OCI-LY7 (cell line): ENCODE data around the gene EBF3. TPM values are rescaled to one million over a fixed set of nuclear protein-coding genes. Genes with fewer than 3 reads are reported as not detected.

Experiments used
- BruUV-seq: library from RNA; stranded (reverse); fragments of 400-500 nt; replicated peaks from 2 replicates; lab custom pipeline; 2021; lab: Mats Ljungman, UMichigan
- CTCF ChIA-PET: fragments of 300-600 bp; sonication (Branson Sonifier 250); formaldehyde crosslinking; loops from one replicate; lab custom pipeline; 2022; ENCODE audit warnings: antibody characterized with exemption; ENCODE audit not compliant: unreplicated experiment; lab: Charles Lee
- POLR2A ChIA-PET: fragments of 300-600 bp; sonication (Branson Sonifier 250); formaldehyde crosslinking; loops from one replicate; lab custom pipeline; 2022; ENCODE audit warnings: antibody characterized with exemption; lab: Charles Lee
- DNase-seq: peaks from one replicate; pipeline ENCODE4 v3.0.0-alpha.2; 2015; ENCODE audit warnings: low spot score
- H2AFZ ChIP-seq: fragments of 200-600 bp; sonication (generic), shearing (Covaris generic); 2 replicates; pipeline ENCODE4 v1.6.1; 2014; ENCODE audit warnings: mild to moderate bottlenecking, antibody characterized with exemption, low read length, moderate library complexity
- H3K27ac ChIP-seq: fragments of 200-600 bp; sonication (generic); 2 replicates; pipeline ENCODE4 v1.5.1; 2014; ENCODE audit warnings: mixed run types, low read depth, mild to moderate bottlenecking, moderate library complexity, low read length, inconsistent platforms; ENCODE audit not compliant: poor library complexity, severe bottlenecking
- H3K36me3 ChIP-seq: fragments of 200-600 bp; sonication (generic); 2 replicates; pipeline ENCODE4 v1.6.1; 2014; ENCODE audit warnings: mild to moderate bottlenecking, antibody characterized with exemption, low read length, moderate library complexity, mixed read lengths; ENCODE audit not compliant: insufficient read depth
- H3K4me1 ChIP-seq: fragments of 200-600 bp; sonication (generic); 2 replicates; pipeline ENCODE4 v1.5.1; 2014; ENCODE audit warnings: mild to moderate bottlenecking, low read length; ENCODE audit not compliant: insufficient read depth, poor library complexity, severe bottlenecking
- H3K4me2 ChIP-seq: fragments of 200-600 bp; sonication (generic); 2 replicates; pipeline ENCODE4 v1.6.1; 2014; ENCODE audit warnings: mild to moderate bottlenecking, low read length
- H3K4me3 ChIP-seq: fragments of 200-600 bp; sonication (generic); 2 replicates; pipeline ENCODE4 v1.5.1; 2014; ENCODE audit warnings: mild to moderate bottlenecking, low read depth, low read length; ENCODE audit not compliant: poor library complexity, severe bottlenecking
- H3K79me2 ChIP-seq: fragments of 200-600 bp; sonication (generic); 2 replicates; pipeline ENCODE4 v1.6.1; 2016; ENCODE audit warnings: low read depth, mild to moderate bottlenecking, low read length, moderate library complexity, mixed read lengths; ENCODE audit not compliant: insufficient read depth
- H3K9me2 ChIP-seq: fragments of 200-600 bp; sonication (generic); 2 replicates; pipeline ENCODE4 v1.6.1; 2016; ENCODE audit warnings: mild to moderate bottlenecking, low read length, mixed read lengths; ENCODE audit not compliant: insufficient read depth
- H3K9me3 ChIP-seq: fragments of 200-600 bp; sonication (generic); 2 replicates; pipeline ENCODE4 v1.6.1; 2014; ENCODE audit warnings: mild to moderate bottlenecking, mixed run types, low read length, mixed read lengths
- H4K20me1 ChIP-seq: fragments of 200-600 bp; sonication (generic); 2 replicates; pipeline ENCODE4 v1.6.1; 2014; ENCODE audit warnings: mild to moderate bottlenecking, antibody characterized with exemption, low read length, moderate library complexity, mixed read lengths; ENCODE audit not compliant: insufficient read depth
- EZH2phosphoT487 ChIP-seq: fragments of 200-600 bp; sonication (generic); IDR thresholded peaks from 2 replicates; pipeline ENCODE4 v1.6.1; 2018; ENCODE audit warnings: low read depth, borderline replicate concordance, mild to moderate bottlenecking, mixed run types, antibody characterized with exemption, low read length, moderate library complexity, mixed read lengths
- intact Hi-C: fragments of 100-400 bp; cut with micrococcal nuclease; formaldehyde crosslinking; loops from one replicate; pipeline ENCODE4 v1.10.0; 2022; ENCODE audit not compliant: unreplicated experiment
- total RNA-seq, 2 experiments: library from RNA; depleted of rRNA in 1 of 2; stranded (reverse); fragments of >200 nt in 1 of 2; shearing (Covaris generic) in 1 of 2; gene quantifications; 2 replicates each; pipeline ENCODE4 v1.2.3, GENCODE V29; 2014 to 2022
- TF ChIP-seq, protein P1 (sequence below): fragments of 200-600 bp; sonication (generic); conservative IDR thresholded peaks from 2 replicates; pipeline ENCODE4 v1.5.1; 2014; ENCODE audit warnings: mild to moderate bottlenecking, antibody characterized with exemption, low read length, moderate library complexity, mixed read lengths

EBF3 gene
- total RNA-seq, 2 experiments from 2014 or later, result not detected

- Histone ChIP-seq H3K4me2 (no peak overlapping the region), H3K4me1 (no peaks in the 10 kb centered on the region), H3K9me3 (no peaks in the 10 kb centered on the region), H2AFZ (no peak overlapping the region), H3K36me3 (no peaks in the 10 kb centered on the region), H3K79me2 (no peaks in the 10 kb centered on the region), H3K4me3 (no peak overlapping the region), H3K9me2 (no peaks in the 10 kb centered on the region), H3K27ac (no peak overlapping the region), H4K20me1 (no peaks in the 10 kb centered on the region)
- CTCF ChIA-PET, result no interaction called here
- BruUV-seq, result no TSS peak
- POLR2A ChIA-PET, result no interaction called here
- intact Hi-C loops, result no loop called here
- DNase-seq, result no peak
- no peak for TF ChIP-seq EZH2phosphoT487
- TF ChIP-seq, protein P1, sequence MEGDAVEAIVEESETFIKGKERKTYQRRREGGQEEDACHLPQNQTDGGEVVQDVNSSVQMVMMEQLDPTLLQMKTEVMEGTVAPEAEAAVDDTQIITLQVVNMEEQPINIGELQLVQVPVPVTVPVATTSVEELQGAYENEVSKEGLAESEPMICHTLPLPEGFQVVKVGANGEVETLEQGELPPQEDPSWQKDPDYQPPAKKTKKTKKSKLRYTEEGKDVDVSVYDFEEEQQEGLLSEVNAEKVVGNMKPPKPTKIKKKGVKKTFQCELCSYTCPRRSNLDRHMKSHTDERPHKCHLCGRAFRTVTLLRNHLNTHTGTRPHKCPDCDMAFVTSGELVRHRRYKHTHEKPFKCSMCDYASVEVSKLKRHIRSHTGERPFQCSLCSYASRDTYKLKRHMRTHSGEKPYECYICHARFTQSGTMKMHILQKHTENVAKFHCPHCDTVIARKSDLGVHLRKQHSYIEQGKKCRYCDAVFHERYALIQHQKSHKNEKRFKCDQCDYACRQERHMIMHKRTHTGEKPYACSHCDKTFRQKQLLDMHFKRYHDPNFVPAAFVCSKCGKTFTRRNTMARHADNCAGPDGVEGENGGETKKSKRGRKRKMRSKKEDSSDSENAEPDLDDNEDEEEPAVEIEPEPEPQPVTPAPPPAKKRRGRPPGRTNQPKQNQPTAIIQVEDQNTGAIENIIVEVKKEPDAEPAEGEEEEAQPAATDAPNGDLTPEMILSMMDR, result no peak
Measured at GRCh38 chr10:129949411-129949810, 14.7 kb downstream of the EBF3 start.

DNA sequence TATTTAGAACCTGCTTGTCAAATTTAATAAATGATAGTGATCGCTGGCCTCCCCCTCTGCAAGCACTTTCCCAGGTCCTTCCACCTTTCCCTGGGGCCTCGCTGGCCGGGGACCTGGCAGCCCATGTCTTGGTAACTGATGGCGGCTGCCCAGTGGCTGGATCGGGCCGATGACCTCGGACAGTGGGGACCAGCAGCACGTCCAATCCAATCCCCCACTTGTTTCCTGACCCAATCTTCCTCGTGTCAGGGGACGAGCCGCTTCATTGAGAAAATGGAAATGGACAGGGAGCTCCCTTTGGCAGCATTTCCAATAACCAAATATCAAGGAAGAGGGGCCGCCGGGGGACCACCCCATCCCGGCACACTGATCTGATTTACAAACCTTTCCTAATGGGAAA lies 17.2 kb downstream of the EBF3 start:
- Histone ChIP-seq H3K9me2 (no peaks in the 10 kb centered on the region), H3K79me2 (no peaks in the 10 kb centered on the region), H3K9me3 (no peaks in the 10 kb centered on the region), H3K4me3 (no peak overlapping the region), H3K27ac (no peak overlapping the region), H4K20me1 (no peaks in the 10 kb centered on the region), H3K4me1 (no peaks in the 10 kb centered on the region), H2AFZ (no peak overlapping the region), H3K36me3 (no peaks in the 10 kb centered on the region), H3K4me2 (no peak overlapping the region)
- DNase-seq, result no peak
- CTCF ChIA-PET, result no interaction called here
- BruUV-seq, result no TSS peak
- no peak for TF ChIP-seq EZH2phosphoT487
- TF ChIP-seq, protein P1, result no peak
- intact Hi-C loops, result no loop called here
- POLR2A ChIA-PET, result no interaction called here

DNA sequence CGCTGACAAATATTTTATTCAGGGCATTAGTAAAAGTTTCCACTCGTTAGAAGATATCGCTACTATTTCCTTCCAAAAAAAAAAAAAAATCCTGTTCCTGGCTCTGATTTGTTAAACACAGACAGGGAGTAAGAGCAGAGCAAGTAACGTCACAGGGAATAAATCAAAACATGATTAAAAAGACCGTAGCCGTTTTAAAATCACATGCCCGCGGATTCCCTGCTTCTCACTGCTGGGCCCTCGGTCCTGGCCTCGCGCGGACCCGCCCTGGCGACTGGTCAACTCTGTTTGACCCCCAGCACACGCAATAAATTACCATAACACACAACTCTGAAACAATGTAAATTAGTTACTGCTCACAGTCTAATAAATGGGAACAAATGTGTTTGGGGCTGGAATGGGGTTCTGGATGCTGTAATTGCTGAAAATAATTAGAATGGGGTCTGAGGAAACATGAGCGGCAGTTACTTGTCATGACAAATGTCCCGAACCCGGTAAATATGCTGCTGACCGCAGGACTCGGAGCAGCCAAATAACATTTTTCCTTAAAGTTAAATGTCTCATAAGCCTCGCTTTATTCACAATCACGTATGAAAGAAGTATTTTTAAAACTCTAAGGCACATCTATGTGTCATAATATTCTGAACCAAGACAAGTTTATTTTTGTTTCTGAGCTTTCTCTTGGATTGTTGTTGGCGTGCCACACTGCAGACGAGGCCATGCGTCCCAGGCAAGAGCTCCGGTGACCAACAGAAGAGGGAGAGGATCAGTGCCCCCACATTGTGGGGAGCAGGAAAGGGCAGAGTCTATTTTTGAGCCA lies 17.9 kb downstream of the EBF3 start:
- DNase-seq, result no peak
- ChIA-PET CTCF (no interaction called here), POLR2A (no interaction called here)
- no peaks in the 10 kb centered on the region for H3K9me2 ChIP-seq
- no peaks in the 10 kb centered on the region for H3K79me2 ChIP-seq
- H3K36me3 ChIP-seq, result no peaks in the 10 kb centered on the region
- H4K20me1 ChIP-seq, result no peaks in the 10 kb centered on the region
- no TSS peak for BruUV-seq
- H3K27ac ChIP-seq, result no peak overlapping the region
- no peaks in the 10 kb centered on the region for H3K9me3 ChIP-seq
- no peaks in the 10 kb centered on the region for H3K4me1 ChIP-seq
- TF ChIP-seq EZH2phosphoT487, result no peak
- TF ChIP-seq, protein P1, result no peak
- H3K4me3 ChIP-seq, result no peak overlapping the region
- no peak overlapping the region for H3K4me2 ChIP-seq
- intact Hi-C loops, result no loop called here
- H2AFZ ChIP-seq, result no peak overlapping the region
